Measurements from ENCODE around the gene LEF1. TPM values are rescaled to one million over a fixed set of nuclear protein-coding genes. Genes with fewer than 3 reads are reported as not detected.
"Not testable (repeated sequence)": the region's sequence is repeated elsewhere in the genome, so short reads cannot be mapped to it uniquely, and the experiment has no call there.

The LEF1 gene
- total RNA-seq, 2 experiments from 2014 or later, result 111 to 122 TPM

DNA sequence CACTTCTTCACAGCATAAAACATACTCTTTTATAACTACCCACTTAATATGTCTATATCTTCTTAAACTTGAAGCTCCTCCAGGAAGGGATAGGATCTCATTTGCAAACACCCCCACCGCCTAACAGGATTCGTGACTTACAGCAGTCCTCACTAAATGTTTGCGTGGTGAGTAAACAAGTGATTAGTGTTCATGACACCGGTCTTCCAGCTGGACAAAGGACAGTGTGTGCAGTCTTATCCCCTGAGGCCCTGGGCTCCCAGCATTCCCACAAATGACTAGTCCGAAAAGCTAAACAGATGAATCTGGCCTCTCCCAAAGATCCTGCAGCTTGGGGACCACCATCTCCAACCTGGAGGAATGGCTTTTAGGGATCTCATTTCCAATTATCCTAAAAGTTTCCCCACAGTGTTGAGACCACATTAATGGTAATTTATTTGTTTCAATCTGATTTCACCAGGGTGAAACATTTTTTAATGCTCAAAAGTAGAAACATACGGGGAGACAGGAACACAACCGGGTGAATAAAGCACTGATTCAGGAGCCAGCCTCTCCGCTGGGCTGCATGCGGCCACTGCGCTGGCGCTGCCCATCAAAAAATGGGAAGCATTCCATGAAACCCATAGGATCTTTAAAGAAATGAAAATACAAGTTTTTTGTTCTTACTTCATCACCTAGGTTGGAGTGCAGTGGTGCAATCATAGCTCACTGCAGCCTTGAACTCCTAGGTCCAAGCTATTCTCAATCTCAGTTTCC lies 109.9 kb downstream of the LEF1 start:
- Mint-ChIP-seq H3K27me3 (no peaks in the 10 kb centered on the region), H3K4me3 (no peak overlapping the region), H3K9me3 (no peaks in the 10 kb centered on the region), H3K27ac (no peak overlapping the region), H3K4me1 (ENCODE audit: low read depth) (peaks cover 44% of the 10 kb centered on the region), H3K36me3 (peaks cover 26% of the 10 kb centered on the region)
- ChIA-PET POLR2A (no interaction called here), CTCF (interaction anchor here (0.7 to 2.2 kb wide), 5 partner anchors 15 to 514 kb away, joined by 3 to 6 read pairs (median 3); no protein-coding TSS in a partner anchor)
- DNase-seq, result no peak
- intact Hi-C loops (cut with micrococcal nuclease), result no loop called here

DNA sequence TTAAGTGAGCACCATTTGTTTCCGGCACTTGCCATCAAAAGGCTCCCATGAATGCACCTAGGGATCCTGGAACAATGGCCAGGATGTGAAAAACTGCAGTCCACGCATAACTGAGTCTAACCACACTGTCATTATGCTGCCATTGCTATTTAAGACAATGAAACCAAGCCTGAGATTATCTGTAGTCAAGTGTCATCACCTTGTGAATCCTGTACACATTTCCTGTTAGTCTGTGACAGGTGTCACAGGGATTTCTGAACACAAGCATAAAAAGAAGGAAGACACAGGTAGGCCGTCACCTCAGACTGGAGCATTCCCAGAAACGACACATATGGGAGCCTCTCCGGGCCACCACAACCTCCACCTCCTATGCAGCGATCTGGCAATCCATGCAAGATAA lies 112.3 kb downstream of the LEF1 start:
- no peak for DNase-seq
- Mint-ChIP-seq H3K4me1 (ENCODE audit: low read depth) (peaks cover 55% of the 10 kb centered on the region), H3K27ac (peak overlapping the region; percentile 53), H3K4me3 (no peak overlapping the region), H3K9me3 (no peaks in the 10 kb centered on the region), H3K27me3 (no peaks in the 10 kb centered on the region), H3K36me3 (peaks cover 26% of the 10 kb centered on the region)
- CTCF ChIA-PET, result interaction anchor here (1.3 kb wide), 1 partner anchor 26 kb away, joined by 5 read pairs; no protein-coding TSS in a partner anchor
- intact Hi-C loops (cut with micrococcal nuclease), result no loop called here
- POLR2A ChIA-PET, result no interaction called here

DNA sequence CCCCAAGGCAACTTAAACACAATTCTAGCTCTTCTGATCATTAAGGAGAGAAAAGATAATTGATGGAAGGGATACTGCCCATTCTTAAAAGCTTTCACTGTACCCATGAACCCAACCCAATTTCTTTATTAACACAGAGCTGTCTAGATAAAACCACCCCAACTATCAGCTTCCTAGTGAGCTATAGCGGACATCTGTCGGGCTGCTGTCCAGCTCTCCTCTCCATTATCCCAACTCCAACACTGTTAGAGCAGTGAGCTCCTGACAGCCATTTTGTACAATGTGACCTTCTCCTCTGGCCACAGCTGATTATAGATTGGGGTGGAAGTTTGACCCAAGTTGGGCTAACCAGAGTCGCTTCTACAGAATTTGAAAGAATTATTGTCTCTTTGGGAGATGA lies 112.9 kb downstream of the LEF1 start:
- Mint-ChIP-seq H3K36me3 (peaks cover 26% of the 10 kb centered on the region), H3K27ac (peak overlapping the region; percentile 53), H3K4me1 (ENCODE audit: low read depth) (peaks cover 57% of the 10 kb centered on the region), H3K9me3 (no peaks in the 10 kb centered on the region), H3K4me3 (no peak overlapping the region), H3K27me3 (no peaks in the 10 kb centered on the region)
- intact Hi-C loops (cut with micrococcal nuclease), result no loop called here
- POLR2A ChIA-PET, result no interaction called here
- DNase-seq, result no peak
- CTCF ChIA-PET, result interaction anchor here (1.3 kb wide), 1 partner anchor 25 kb away, joined by 5 read pairs; no protein-coding TSS in a partner anchor

DNA sequence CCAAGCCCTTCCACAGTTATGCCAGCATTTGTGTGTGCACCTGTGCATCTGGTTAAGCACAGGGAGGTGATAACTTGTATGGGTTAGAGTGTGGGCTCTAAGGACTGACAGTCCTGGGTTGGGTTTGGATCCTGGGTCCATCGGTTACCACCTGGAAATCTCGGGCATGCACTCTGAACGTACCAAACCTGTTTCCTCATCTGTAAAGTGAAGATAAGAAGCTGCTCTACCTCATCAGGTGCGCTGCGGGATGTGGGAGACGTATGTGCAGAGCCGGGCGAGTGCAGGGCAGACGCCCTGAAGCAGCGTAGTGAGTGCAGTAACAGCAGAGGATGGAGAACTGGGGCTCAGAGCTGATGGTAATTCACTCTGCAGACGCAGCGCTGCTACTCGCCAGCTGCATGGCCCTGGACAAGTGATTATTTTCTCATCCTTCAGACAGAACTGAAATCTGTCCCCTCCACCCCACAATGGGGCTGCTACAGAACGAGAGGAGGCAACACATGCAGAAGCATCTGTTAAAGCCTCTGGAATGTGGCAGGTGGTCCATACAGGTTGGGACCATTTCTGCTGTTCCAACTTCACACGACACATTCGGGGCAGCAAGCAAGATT lies 114.6 kb downstream of the LEF1 start:
- DNase-seq, result no peak
- Mint-ChIP-seq H3K4me1 (ENCODE audit: low read depth) (peaks cover 70% of the 10 kb centered on the region), H3K27ac (peak overlapping the region; percentile 78), H3K27me3 (no peaks in the 10 kb centered on the region), H3K9me3 (no peaks in the 10 kb centered on the region), H3K36me3 (peaks cover 30% of the 10 kb centered on the region), H3K4me3 (no peak overlapping the region)
- CTCF ChIA-PET, result interaction anchor here (1.1 to 1.4 kb wide), 2 partner anchors 23 to 35 kb away, joined by 3 to 7 read pairs; no protein-coding TSS in a partner anchor
- POLR2A ChIA-PET, result no interaction called here
- intact Hi-C loops (cut with micrococcal nuclease), result no loop called here

DNA sequence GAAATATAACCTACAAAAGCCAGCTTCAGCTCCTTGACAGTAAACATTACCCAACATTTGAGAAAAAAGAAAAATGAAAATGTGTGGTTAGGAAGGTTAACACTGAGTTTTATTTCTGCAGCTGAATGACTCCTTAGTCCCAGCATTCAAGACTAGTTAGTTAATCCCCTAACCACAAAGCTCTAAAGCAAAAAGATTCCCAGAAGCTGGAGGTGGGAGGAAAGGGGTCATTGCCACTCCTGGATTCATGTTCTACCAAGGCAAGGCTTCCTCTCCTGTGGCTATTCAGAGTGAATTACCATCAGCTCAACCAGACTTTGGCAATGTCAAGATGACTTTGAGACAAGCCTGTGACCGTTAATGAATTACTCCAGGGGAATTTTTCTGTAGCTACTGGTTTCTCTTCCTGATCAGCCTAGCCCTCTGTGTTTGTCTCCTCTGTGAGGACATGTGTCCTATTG lies 115.5 kb downstream of the LEF1 start:
- Mint-ChIP-seq H3K27me3 (no peaks in the 10 kb centered on the region), H3K4me1 (ENCODE audit: low read depth) (peaks cover 76% of the 10 kb centered on the region), H3K4me3 (no peak overlapping the region), H3K36me3 (peaks cover 36% of the 10 kb centered on the region), H3K9me3 (no peaks in the 10 kb centered on the region), H3K27ac (peak overlapping the region; percentile 78)
- DNase-seq, result no peak
- intact Hi-C loops (cut with micrococcal nuclease), result loop anchor here (2.0 kb wide), 1 partner anchor 18 kb away; no protein-coding TSS in a partner anchor
- CTCF ChIA-PET, result interaction anchor here (1.0 to 1.4 kb wide), 2 partner anchors 22 to 439 kb away, joined by 3 to 7 read pairs; no protein-coding TSS in a partner anchor
- POLR2A ChIA-PET, result no interaction called here

DNA sequence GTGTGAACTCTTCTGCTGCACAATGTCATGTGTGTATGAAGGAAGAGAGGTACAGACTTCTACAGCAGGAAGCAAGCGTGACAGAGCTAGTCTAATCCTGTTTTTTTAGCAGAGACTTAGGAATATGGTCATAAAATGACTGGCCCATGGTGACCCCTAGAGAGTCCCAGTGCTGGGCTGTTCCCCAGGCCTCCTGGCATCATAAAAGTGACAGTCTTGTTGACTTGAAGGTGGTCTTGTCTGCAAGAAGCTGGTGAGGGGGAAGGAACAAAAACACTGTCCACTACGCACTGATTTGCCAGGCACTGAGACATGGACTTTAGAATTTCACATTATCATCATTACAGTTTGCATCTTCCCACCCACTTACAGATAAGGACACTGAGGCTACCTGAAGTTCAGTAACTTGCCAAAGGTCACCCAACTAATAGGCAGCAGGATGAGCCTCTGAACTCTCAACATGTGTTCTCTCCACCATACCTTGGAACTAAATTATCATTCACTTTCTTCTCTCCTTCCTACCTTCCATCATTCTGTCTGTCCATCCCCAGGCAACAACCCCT lies 116.1 kb downstream of the LEF1 start:
- H3K27me3 Mint-ChIP-seq, result no peaks in the 10 kb centered on the region
- no peak for DNase-seq
- H3K27ac Mint-ChIP-seq, result peak overlapping the region; percentile 78
- H3K4me1 Mint-ChIP-seq (ENCODE audit: low read depth), result peaks cover 78% of the 10 kb centered on the region
- intact Hi-C loops (cut with micrococcal nuclease), result loop anchor here (2.0 kb wide), 1 partner anchor 18 kb away; no protein-coding TSS in a partner anchor
- H3K4me3 Mint-ChIP-seq, result no peak overlapping the region
- peaks cover 41% of the 10 kb centered on the region for H3K36me3 Mint-ChIP-seq
- ChIA-PET POLR2A (no interaction called here), CTCF (interaction anchor here (1.0 to 1.4 kb wide), 3 partner anchors 22 to 440 kb away, joined by 3 to 7 read pairs (median 7); no protein-coding TSS in a partner anchor)
- H3K9me3 Mint-ChIP-seq, result no peaks in the 10 kb centered on the region

DNA sequence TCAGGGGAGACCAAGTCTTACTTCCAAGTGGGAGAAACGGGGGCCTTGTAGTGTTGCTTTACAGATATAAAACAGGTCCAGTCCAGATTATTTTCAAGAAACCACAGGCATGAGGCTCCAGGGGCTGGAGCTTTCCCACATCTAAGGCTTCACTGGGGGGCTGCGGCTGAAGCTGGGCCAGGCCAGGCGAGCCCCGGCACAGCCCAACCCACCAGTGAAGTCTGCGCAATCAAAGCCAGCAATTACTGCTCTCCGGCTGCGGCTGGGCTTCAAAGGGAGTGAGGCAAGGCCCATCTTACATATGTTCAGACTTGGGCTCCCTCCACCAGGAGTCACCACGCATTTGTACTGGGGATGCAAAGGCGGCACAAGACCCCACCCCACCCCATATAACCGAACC lies 117.4 kb downstream of the LEF1 start:
- POLR2A ChIA-PET, result no interaction called here
- Mint-ChIP-seq H3K4me1 (ENCODE audit: low read depth) (peaks cover 76% of the 10 kb centered on the region), H3K27me3 (no peaks in the 10 kb centered on the region), H3K4me3 (no peak overlapping the region), H3K36me3 (peaks cover 44% of the 10 kb centered on the region), H3K9me3 (no peaks in the 10 kb centered on the region), H3K27ac (peak overlapping the region; percentile 96)
- intact Hi-C loops (cut with micrococcal nuclease), result no loop called here
- no peak for DNase-seq
- CTCF ChIA-PET, result interaction anchor here (1.3 kb wide), 1 partner anchor 21 kb away, joined by 7 read pairs; no protein-coding TSS in a partner anchor

DNA sequence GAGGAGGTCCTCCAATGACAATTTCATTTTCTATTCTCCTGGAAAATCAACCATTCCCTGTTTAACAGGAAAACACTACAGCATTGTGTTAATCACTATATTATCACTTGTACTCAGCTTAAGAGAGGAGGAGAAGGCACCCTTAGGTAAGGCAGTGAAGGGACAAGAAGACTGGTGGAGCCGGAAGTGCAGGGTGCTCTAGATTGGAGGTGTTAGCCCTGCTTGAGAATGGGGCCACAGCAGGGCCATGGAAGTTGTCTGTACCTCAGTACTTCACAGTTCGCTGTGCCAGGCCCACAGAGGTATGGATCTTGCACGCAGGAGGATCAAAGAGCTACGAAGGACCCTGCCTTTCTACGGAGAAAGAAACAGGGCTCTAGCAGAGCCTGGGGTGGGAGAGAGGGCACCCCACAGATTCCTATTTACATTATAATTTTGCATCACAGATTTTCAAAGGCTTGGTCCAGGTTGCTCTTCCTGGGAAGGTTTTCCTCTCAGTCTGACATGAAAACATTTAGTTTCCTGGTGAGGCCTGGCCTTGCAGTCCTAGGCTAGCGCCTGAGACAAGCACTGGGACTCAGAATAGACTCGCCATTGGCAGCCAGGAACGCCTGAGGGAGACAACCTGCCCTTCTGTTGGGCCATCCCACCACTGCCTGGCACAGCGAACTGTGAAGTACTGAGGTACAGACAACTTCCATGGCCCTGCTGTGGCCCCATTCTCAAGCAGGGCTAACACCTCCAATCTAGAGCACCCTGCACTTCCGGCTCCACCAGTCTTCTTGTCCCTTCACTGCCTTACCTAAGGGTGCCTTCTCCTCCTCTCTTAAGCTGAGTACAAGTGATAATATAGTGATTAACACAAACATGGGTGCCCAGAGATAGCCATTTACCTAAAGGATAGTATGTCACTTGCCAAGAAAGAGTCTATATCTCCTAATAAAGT lies 118.3 kb downstream of the LEF1 start:
- H3K9me3 Mint-ChIP-seq; DNase-seq; H3K27me3 Mint-ChIP-seq; intact Hi-C loops (cut with micrococcal nuclease): not testable (repeated sequence)
- peak overlapping the region; percentile 80 for H3K4me3 Mint-ChIP-seq
- ChIA-PET CTCF (interaction anchor here (0.7 to 1.6 kb wide), 3 partner anchors 14 to 32 kb away, joined by 3 to 4 read pairs (median 3); no protein-coding TSS in a partner anchor), POLR2A (interaction anchor here (0.6 kb wide), 1 partner anchor 546 kb away, joined by 3 read pairs; no protein-coding TSS in a partner anchor)
- peak overlapping the region; percentile 96 for H3K27ac Mint-ChIP-seq
- peaks cover 76% of the 10 kb centered on the region for H3K4me1 Mint-ChIP-seq (ENCODE audit: low read depth)
- peaks cover 47% of the 10 kb centered on the region for H3K36me3 Mint-ChIP-seq

DNA sequence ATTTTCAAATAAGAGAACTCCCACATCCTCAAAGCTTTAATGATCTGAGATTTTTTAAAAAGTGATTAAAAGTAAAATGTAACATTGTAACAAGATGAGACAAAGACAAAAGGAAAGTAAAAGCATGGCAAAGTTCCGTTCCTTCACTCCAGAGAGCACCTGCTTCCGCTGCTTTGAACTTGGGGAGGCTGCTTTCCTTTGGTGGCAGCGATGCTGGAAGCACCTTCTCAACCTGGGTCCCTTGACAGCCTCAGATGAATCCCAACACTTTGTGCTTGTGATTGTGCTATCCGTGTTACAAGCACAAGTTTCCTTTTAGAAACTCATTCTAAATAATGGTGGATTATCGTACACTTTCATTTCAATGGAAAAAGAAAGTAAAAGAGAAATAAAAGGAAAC lies 119.3 kb downstream of the LEF1 start:
- H3K27me3 Mint-ChIP-seq, result no peaks in the 10 kb centered on the region
- H3K36me3 Mint-ChIP-seq, result peaks cover 47% of the 10 kb centered on the region
- intact Hi-C loops (cut with micrococcal nuclease), result loop anchor here (1.0 kb wide), 1 partner anchor 116 kb away; no protein-coding TSS in a partner anchor
- ChIA-PET CTCF (interaction anchor here (1.0 to 1.6 kb wide), 2 partner anchors 13 to 19 kb away, joined by 3 to 4 read pairs; no protein-coding TSS in a partner anchor), POLR2A (interaction anchor here (1.3 to 1.5 kb wide), 2 partner anchors 19 to 123 kb away, joined by 4 read pairs; no protein-coding TSS in a partner anchor)
- DNase-seq, result peak; percentile 58
- H3K9me3 Mint-ChIP-seq, result no peaks in the 10 kb centered on the region
- H3K4me1 Mint-ChIP-seq (ENCODE audit: low read depth), result peaks cover 79% of the 10 kb centered on the region
- H3K27ac Mint-ChIP-seq, result peak overlapping the region; percentile 96
- H3K4me3 Mint-ChIP-seq, result peak overlapping the region; percentile 80

DNA sequence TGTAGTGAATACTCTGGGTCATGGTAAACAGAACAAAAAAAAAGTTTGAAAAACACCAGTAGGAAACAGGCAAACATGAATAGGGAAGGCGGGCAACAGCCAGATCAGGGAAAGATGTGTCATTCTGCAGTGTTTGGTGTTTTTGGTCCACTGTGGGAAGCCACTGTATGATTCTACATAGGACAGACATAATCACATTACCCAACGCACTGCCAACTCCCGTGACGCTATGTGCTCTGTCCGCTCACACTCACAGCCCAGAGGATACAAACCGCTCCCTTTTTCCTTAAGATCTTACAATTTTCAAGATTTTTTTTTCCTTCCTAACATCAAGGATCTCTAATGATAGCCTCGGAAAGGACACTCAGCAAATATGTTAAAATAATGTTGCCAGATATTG lies 119.7 kb downstream of the LEF1 start:
- Mint-ChIP-seq H3K36me3 (peaks cover 46% of the 10 kb centered on the region), H3K4me1 (ENCODE audit: low read depth) (peaks cover 78% of the 10 kb centered on the region), H3K27ac (peak overlapping the region; percentile 96), H3K9me3 (no peaks in the 10 kb centered on the region), H3K27me3 (no peaks in the 10 kb centered on the region), H3K4me3 (peak overlapping the region; percentile 80)
- CTCF ChIA-PET, result interaction anchor here (1.6 kb wide), 1 partner anchor 18 kb away, joined by 4 read pairs; no protein-coding TSS in a partner anchor
- intact Hi-C loops (cut with micrococcal nuclease), result loop anchor here (1.0 kb wide), 1 partner anchor 116 kb away; no protein-coding TSS in a partner anchor
- DNase-seq, result no peak
- POLR2A ChIA-PET, result interaction anchor here (1.3 to 1.5 kb wide), 2 partner anchors 19 to 124 kb away, joined by 4 read pairs; no protein-coding TSS in a partner anchor

DNA sequence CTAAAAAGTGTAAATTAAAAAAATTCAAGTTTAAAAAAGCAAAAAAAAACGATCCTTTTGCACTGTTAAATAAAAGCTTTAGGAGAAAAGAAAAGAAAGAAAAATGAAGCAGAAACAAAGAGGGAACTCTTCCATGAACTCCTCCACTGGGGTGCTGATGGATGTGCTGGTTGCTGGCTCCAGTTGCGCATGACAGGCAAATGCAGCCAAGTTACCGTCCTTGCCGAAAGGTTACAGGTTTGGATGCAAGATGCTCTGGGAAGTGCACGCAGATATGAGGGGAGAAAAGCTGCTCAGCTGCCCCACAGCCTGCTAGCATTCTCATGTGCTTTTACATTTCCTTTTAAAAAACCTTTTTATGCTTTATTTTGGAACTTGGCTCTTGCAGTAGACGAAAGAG lies 120.6 kb downstream of the LEF1 start:
- POLR2A ChIA-PET, result interaction anchor here (1.3 kb wide), 1 partner anchor 125 kb away, joined by 4 read pairs; no protein-coding TSS in a partner anchor

More for the DNA sequence above, 120.6 kb downstream of the LEF1 start:
- DNase-seq, result no peak
- Mint-ChIP-seq H3K4me1 (ENCODE audit: low read depth) (peaks cover 76% of the 10 kb centered on the region), H3K27me3 (no peaks in the 10 kb centered on the region), H3K4me3 (no peak overlapping the region), H3K9me3 (no peaks in the 10 kb centered on the region), H3K27ac (peak overlapping the region; percentile 26), H3K36me3 (peaks cover 40% of the 10 kb centered on the region)
- CTCF ChIA-PET, result interaction anchor here (0.5 to 1.2 kb wide), 3 partner anchors 29 to 134 kb away, joined by 3 to 4 read pairs (median 3); no protein-coding TSS in a partner anchor
- intact Hi-C loops (cut with micrococcal nuclease), result no loop called here
